ENCODE data around the gene PARL. TPM values are rescaled to one million over a fixed set of nuclear protein-coding genes. Genes with fewer than 3 reads are reported as not detected.

The PARL gene
- total RNA-seq, 1 donor from 2014 or later = 70.5 TPM

DNA sequence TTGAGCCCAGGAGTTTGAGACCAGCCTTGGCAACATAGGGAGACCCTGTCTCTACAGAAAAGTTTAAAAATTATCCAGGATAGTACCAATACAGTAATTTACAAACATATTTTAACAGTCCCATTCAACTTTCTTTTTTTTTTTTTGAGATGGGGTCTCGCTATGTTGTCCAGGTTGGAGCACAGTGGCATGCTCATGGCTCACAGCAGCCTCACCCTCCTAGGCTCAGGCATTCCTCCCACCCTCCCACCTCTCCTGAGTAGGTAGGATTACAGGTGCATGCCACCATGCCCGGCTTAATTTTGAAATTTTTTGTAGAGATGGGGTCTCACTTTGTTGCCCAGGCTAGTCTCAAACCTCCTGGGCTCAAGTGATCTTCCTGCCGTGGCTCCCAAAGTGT, 46.8 kb downstream of the PARL start:
- Histone ChIP-seq H3K36me3 (no peaks in the 10 kb centered on the region), H4K20me1 (ENCODE audit: low read depth) (no peaks in the 10 kb centered on the region), H3K4me2 (no peak overlapping the region), H2AFZ (replicated peaks) (no peak overlapping the region), H3F3A (ENCODE audit: low read depth) (peaks cover 3% of the 10 kb centered on the region), H3K27ac (no peak overlapping the region), H3K4me1 (no peaks in the 10 kb centered on the region), H3K79me2 (ENCODE audit: low read depth) (no peaks in the 10 kb centered on the region), H3K4me3 (no peak overlapping the region), H3K27me3 (no peaks in the 10 kb centered on the region), H3K9ac (no peak overlapping the region), H3K9me3 (ENCODE audit: low read depth) (no peaks in the 10 kb centered on the region)
- no peak for DNase-seq (ENCODE audit: low spot score)
- Mint-ChIP-seq H3K36me3 (peaks cover 29% of the 10 kb centered on the region), H3K27me3 (ENCODE audit: insufficient read depth, low read depth) (no peaks in the 10 kb centered on the region), H3K9me3 (no peaks in the 10 kb centered on the region), H3K4me1 (peaks cover 15% of the 10 kb centered on the region), H3K27ac (no peak overlapping the region), H3K4me3 (no peak overlapping the region)
- no peak for TF ChIP-seq EZH2 (IDR thresholded peaks at IDR 0.05)
- no peak for TF ChIP-seq CTCF (IDR thresholded peaks at IDR 0.05)
- no peak for TF ChIP-seq EZH2phosphoT487 (IDR thresholded peaks at IDR 0.05)

DNA sequence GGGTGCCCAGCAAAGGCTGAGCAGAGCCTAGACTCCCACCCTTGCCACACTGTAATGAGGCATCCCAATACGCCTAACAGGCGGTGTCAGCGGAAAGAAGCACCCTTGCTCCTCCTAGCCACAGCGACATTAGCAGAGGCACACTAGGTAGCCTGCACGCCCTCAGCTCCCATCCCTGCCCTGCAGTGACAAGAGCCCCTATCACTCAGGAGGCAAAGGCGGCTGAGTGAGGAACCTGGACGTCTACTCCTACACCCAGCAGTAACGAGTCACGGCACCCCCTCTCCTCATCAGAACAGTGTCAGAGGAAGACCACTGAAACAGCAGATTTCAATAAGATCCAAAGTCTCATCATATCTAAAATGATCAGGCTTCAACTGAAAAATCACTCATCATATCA, 47.3 kb downstream of the PARL start:
- Histone ChIP-seq H3K4me2 (no peak overlapping the region), H3K4me1 (no peaks in the 10 kb centered on the region), H3K27ac (no peak overlapping the region), H3K27me3 (no peaks in the 10 kb centered on the region), H3F3A (ENCODE audit: low read depth) (peaks cover 3% of the 10 kb centered on the region), H3K9me3 (ENCODE audit: low read depth) (no peaks in the 10 kb centered on the region), H3K79me2 (ENCODE audit: low read depth) (no peaks in the 10 kb centered on the region), H3K4me3 (no peak overlapping the region), H3K9ac (no peak overlapping the region), H4K20me1 (ENCODE audit: low read depth) (no peaks in the 10 kb centered on the region), H3K36me3 (no peaks in the 10 kb centered on the region), H2AFZ (replicated peaks) (no peak overlapping the region)
- no peaks in the 10 kb centered on the region for H3K27me3 Mint-ChIP-seq (ENCODE audit: insufficient read depth, low read depth)
- H3K4me1 Mint-ChIP-seq = peaks cover 16% of the 10 kb centered on the region
- no peak for TF ChIP-seq EZH2 (IDR thresholded peaks at IDR 0.05)
- no peak for TF ChIP-seq CTCF (IDR thresholded peaks at IDR 0.05)
- TF ChIP-seq EZH2phosphoT487 (IDR thresholded peaks at IDR 0.05) = no peak
- no peak overlapping the region for H3K4me3 Mint-ChIP-seq
- no peaks in the 10 kb centered on the region for H3K9me3 Mint-ChIP-seq
- DNase-seq (ENCODE audit: low spot score) = no peak
- H3K36me3 Mint-ChIP-seq = peaks cover 31% of the 10 kb centered on the region
- H3K27ac Mint-ChIP-seq = no peak overlapping the region

- no peak overlapping the region for H3K27ac ChIP-seq
- no peak overlapping the region for H3K4me3 ChIP-seq
- H3K4me2 ChIP-seq = no peak overlapping the region
- TF ChIP-seq CTCF (IDR thresholded peaks at IDR 0.05) = no peak
- TF ChIP-seq EZH2 (IDR thresholded peaks at IDR 0.05) = no peak
- no peak for TF ChIP-seq EZH2phosphoT487 (IDR thresholded peaks at IDR 0.05)
- peaks cover 16% of the 10 kb centered on the region for H3K4me1 Mint-ChIP-seq
- H3K27me3 Mint-ChIP-seq (ENCODE audit: insufficient read depth, low read depth) = no peaks in the 10 kb centered on the region
- H3K9me3 ChIP-seq (ENCODE audit: low read depth) = no peaks in the 10 kb centered on the region
- no peak overlapping the region for H3K9ac ChIP-seq
- peaks cover 17% of the 10 kb centered on the region for H3K36me3 Mint-ChIP-seq
- H3K4me3 Mint-ChIP-seq = no peak overlapping the region
- H3K27ac Mint-ChIP-seq = peak overlapping the region; percentile 57
- no peaks in the 10 kb centered on the region for H3K4me1 ChIP-seq
- no peaks in the 10 kb centered on the region for H3K9me3 Mint-ChIP-seq
- no peaks in the 10 kb centered on the region for H3K27me3 ChIP-seq
- H3K79me2 ChIP-seq (ENCODE audit: low read depth) = no peaks in the 10 kb centered on the region
- peaks cover 6% of the 10 kb centered on the region for H3K36me3 ChIP-seq
- H4K20me1 ChIP-seq (ENCODE audit: low read depth) = no peaks in the 10 kb centered on the region
- no peaks in the 10 kb centered on the region for H3F3A ChIP-seq (ENCODE audit: low read depth)
- DNase-seq (ENCODE audit: low spot score) = no peak
- no peak overlapping the region for H2AFZ ChIP-seq (replicated peaks)
Observed at GRCh38 chr3:183833516-183833915, 51.2 kb downstream of the PARL start.

Measured in neural progenitor cell (in vitro differentiated cells).